GM12878 (cell line): Measurements from ENCODE around the gene PRR5. TPM values are rescaled to one million over a fixed set of nuclear protein-coding genes. Genes with fewer than 3 reads are reported as not detected.

Experiments
- BHLHE40 ChIP-seq, 2 experiments: fragments of 450-650 bp in 1 of 2; IDR thresholded peaks; 2 replicates each; pipeline ENCODE4 v1.6.1; 2011 to 2017; ENCODE audit warnings: low read depth in 2 of 2, borderline replicate concordance in 1 of 2, improper control_type of control experiment in 1 of 2, low read length in 1 of 2, mild to moderate bottlenecking in 1 of 2
- CTCF ChIP-seq, 3 experiments: IDR thresholded peaks in 2 of 3; conservative IDR thresholded peaks in 1 of 3; 2 replicates each; pipeline ENCODE4 v1.5.1; 2011; ENCODE audit warnings: low read depth in 3 of 3, low read length in 3 of 3, mild to moderate bottlenecking in 3 of 3, control low read depth in 2 of 3, moderate library complexity in 2 of 3, inconsistent platforms in 1 of 3, mixed read lengths in 1 of 3; ENCODE audit not compliant: control insufficient read depth in 2 of 3, insufficient read depth in 1 of 3; ENCODE audit errors: extremely low read depth in 1 of 3
- EED ChIP-seq: sonication (generic); IDR thresholded peaks from 2 replicates; pipeline ENCODE4 v1.6.1; 2016; ENCODE audit warnings: antibody characterized with exemption, low read depth
- EGR1 ChIP-seq, 2 experiments: IDR thresholded peaks; 1 replicate in 1 of 2; 2 replicates in 1 of 2; pipeline ENCODE4 v1.6.1; 2011 to 2012; ENCODE audit warnings: low read depth in 2 of 2, low read length in 2 of 2, borderline replicate concordance in 1 of 2, mild to moderate bottlenecking in 1 of 2, moderate library complexity in 1 of 2
- FOXM1 ChIP-seq: IDR thresholded peaks from 2 replicates; pipeline ENCODE4 v1.6.1; 2012; ENCODE audit warnings: low read depth, mild to moderate bottlenecking, inconsistent platforms, low read length, moderate library complexity
- HDGF ChIP-seq: fragments of 450-650 bp; IDR thresholded peaks from 2 replicates; pipeline ENCODE4 v1.6.1; 2016; ENCODE audit warnings: antibody characterized with exemption
- HSF1 ChIP-seq: fragments of 150-350 bp; IDR thresholded peaks from 2 replicates; pipeline ENCODE4 v1.6.1; 2014; ENCODE audit warnings: mild to moderate bottlenecking, low read depth, low read length
- IKZF2 ChIP-seq, 2 experiments: fragments of 450-650 bp; IDR thresholded peaks; 2 replicates each; pipeline ENCODE4 v1.6.1; 2017; ENCODE audit warnings: mild to moderate bottlenecking in 2 of 2, moderate library complexity in 2 of 2
- MEF2A ChIP-seq: IDR thresholded peaks from 2 replicates; pipeline ENCODE4 v1.6.1; 2011; ENCODE audit warnings: low read depth, mild to moderate bottlenecking, low read length, moderate library complexity; ENCODE audit not compliant: insufficient read depth
- MEF2B ChIP-seq: fragments of 450-650 bp; IDR thresholded peaks from 2 replicates; pipeline ENCODE4 v1.6.1; 2018; ENCODE audit warnings: mild to moderate bottlenecking, moderate library complexity; ENCODE audit not compliant: partially characterized antibody, poor library complexity, severe bottlenecking
- NFXL1 ChIP-seq: fragments of 450-650 bp; IDR thresholded peaks from 2 replicates; pipeline ENCODE4 v1.6.1; 2017; ENCODE audit warnings: antibody characterized with exemption, mild to moderate bottlenecking, borderline replicate concordance
- NFYA ChIP-seq: IDR thresholded peaks from 2 replicates; pipeline ENCODE4 v1.6.1; 2011; ENCODE audit warnings: low read depth, mild to moderate bottlenecking, low read length, improper control_type of control experiment, borderline replicate concordance
- NR2C1 ChIP-seq: fragments of 450-650 bp; IDR thresholded peaks from 2 replicates; pipeline ENCODE4 v1.6.1; 2017; ENCODE audit warnings: antibody characterized with exemption, mild to moderate bottlenecking, moderate library complexity
- NR2C2 ChIP-seq: IDR thresholded peaks from 2 replicates; pipeline ENCODE4 v1.6.1; 2011; ENCODE audit warnings: borderline replicate concordance, low read depth; ENCODE audit not compliant: control insufficient read depth, insufficient read length
- PKNOX1 ChIP-seq: fragments of 450-650 bp; IDR thresholded peaks from 2 replicates; pipeline ENCODE4 v1.6.1; 2016; ENCODE audit warnings: mild to moderate bottlenecking
- RCOR1 ChIP-seq: conservative IDR thresholded peaks from 2 replicates; pipeline ENCODE4 v1.6.1; 2012; ENCODE audit warnings: low read depth, low read length, improper control_type of control experiment
- TARDBP ChIP-seq: IDR thresholded peaks from 2 replicates; pipeline ENCODE4 v1.6.1; 2016; ENCODE audit warnings: borderline replicate concordance
- USF1 ChIP-seq: IDR thresholded peaks from 2 replicates; pipeline ENCODE4 v1.6.1; 2011; ENCODE audit warnings: borderline replicate concordance, low read depth, mild to moderate bottlenecking, moderate library complexity, mixed read lengths, low read length; ENCODE audit not compliant: insufficient read depth; ENCODE audit errors: extremely low read length
- YBX1 ChIP-seq: fragments of 450-650 bp; IDR thresholded peaks from 2 replicates; pipeline ENCODE4 v1.6.1; 2016; ENCODE audit warnings: antibody characterized with exemption
- polyA plus RNA-seq, 11 experiments: library from polyadenylated mRNA; depleted of rRNA in 4 of 11; unstranded in 6 of 11; stranded (reverse) in 5 of 11; fragments of >200 nt; fragmentation: Nextera tagmentation in 4 of 11; fragmentation: Illumina TruSeq in 1 of 11; extraction: Ambion mirVana in 4 of 11; extraction: Trizol in 1 of 11; gene quantifications; 1 replicate in 1 of 11; 2 replicates in 10 of 11; pipeline versions ENCODE4 v1.2.1 to v1.2.3, GENCODE V29; 2011 to 2016; ENCODE audit warnings: inconsistent platforms in 2 of 11, missing spikeins in 2 of 11, low read depth in 1 of 11
- total RNA-seq, 4 experiments: library from RNA; depleted of rRNA in 3 of 4; stranded (reverse); fragments of >200 nt in 3 of 4; fragmentation: Illumina TruSeq in 1 of 4; extraction: Trizol in 1 of 4; gene quantifications; 2 replicates each; pipeline versions ENCODE4 v1.2.1 to v1.2.3, GENCODE V29; 2013 to 2021
- TF ChIP-seq, protein P1 (sequence below): IDR thresholded peaks from 2 replicates; pipeline ENCODE4 v1.6.1; 2012; ENCODE audit warnings: low read depth, low read length, improper control_type of control experiment
- TF ChIP-seq, protein P2 (sequence below): fragments of 450-650 bp; IDR thresholded peaks from 2 replicates; pipeline ENCODE4 v1.6.1; 2018; ENCODE audit warnings: borderline replicate concordance, mild to moderate bottlenecking; ENCODE audit not compliant: partially characterized antibody

PRR5 gene
- total and polyA plus RNA-seq, 10 of the 15 experiments (the other 5 are each of a cell fraction or from before 2014, with no cell fraction given), result 0.03 to 9.4 (median 1.5) TPM

- TF ChIP-seq, protein P1, sequence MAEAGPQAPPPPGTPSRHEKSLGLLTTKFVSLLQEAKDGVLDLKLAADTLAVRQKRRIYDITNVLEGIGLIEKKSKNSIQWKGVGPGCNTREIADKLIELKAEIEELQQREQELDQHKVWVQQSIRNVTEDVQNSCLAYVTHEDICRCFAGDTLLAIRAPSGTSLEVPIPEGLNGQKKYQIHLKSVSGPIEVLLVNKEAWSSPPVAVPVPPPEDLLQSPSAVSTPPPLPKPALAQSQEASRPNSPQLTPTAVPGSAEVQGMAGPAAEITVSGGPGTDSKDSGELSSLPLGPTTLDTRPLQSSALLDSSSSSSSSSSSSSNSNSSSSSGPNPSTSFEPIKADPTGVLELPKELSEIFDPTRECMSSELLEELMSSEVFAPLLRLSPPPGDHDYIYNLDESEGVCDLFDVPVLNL, result no peak
- TF ChIP-seq NFXL1 (no peak), IKZF2 (IDR thresholded peaks at IDR 0.05) (peak; percentile 90 to 92), TARDBP (no peak; the same call in 1 of the 2 replicates), NFYA (no peak), HSF1 (no peak), RCOR1 (no peak), YBX1 (no peak), CTCF (IDR thresholded peaks at IDR 0.05 in 2 of 3, conservative IDR thresholded peaks at IDR 0.05 in 1 of 3; ENCODE audit: control insufficient read depth in 2 of 3, extremely low read depth in 1 of 3, insufficient read depth in 1 of 3, low read depth in 3 of 3, low read length in 3 of 3) (no peak), NR2C2 (no peak), PKNOX1 (no peak), NR2C1 (no peak), USF1 (no peak), MEF2B (peak; percentile 94), EED (peak; percentile 94), EGR1 (IDR thresholded peaks at IDR 0.05; ENCODE audit: borderline replicate concordance in 1 of 2, low read depth in 2 of 2, low read length in 2 of 2) (peak in 1 of 2 experiments; percentile 88; a peak in 2 of 3 replicates), HDGF (no peak), MEF2A (peak; percentile 63; the same call in 1 of the 2 replicates), FOXM1 (peak; percentile 91), BHLHE40 (IDR thresholded peaks at IDR 0.05; ENCODE audit: borderline replicate concordance in 1 of 2, low read depth in 2 of 2, low read length in 1 of 2) (peak in 1 of 2 experiments; percentile 71; a peak in 2 of 4 replicates)
- TF ChIP-seq, protein P2, sequence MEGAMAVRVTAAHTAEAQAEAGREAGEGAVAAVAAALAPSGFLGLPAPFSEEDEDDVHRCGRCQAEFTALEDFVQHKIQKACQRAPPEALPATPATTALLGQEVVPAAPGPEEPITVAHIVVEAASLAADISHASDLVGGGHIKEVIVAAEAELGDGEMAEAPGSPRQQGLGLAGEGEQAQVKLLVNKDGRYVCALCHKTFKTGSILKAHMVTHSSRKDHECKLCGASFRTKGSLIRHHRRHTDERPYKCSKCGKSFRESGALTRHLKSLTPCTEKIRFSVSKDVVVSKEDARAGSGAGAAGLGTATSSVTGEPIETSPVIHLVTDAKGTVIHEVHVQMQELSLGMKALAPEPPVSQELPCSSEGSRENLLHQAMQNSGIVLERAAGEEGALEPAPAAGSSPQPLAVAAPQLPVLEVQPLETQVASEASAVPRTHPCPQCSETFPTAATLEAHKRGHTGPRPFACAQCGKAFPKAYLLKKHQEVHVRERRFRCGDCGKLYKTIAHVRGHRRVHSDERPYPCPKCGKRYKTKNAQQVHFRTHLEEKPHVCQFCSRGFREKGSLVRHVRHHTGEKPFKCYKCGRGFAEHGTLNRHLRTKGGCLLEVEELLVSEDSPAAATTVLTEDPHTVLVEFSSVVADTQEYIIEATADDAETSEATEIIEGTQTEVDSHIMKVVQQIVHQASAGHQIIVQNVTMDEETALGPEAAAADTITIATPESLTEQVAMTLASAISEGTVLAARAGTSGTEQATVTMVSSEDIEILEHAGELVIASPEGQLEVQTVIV, result no peak
These were observed 18.8 kb upstream of the PRR5 start (continued) for GRCh38 chr22:44683237-44683636.
